HG03571 (cell line): Measurements from ENCODE around the gene SYDE2.

Experiments
- ATAC-seq: cut with Tn5 transposase; IDR thresholded peaks from one replicate; pipeline ENCODE4 v1.9.1; 2021; ENCODE audit not compliant: unreplicated experiment

The SYDE2 gene

GRCh38 chr1:85133565-85134159, 67.2 kb downstream of the SYDE2 start:
- no peak for ATAC-seq

- ATAC-seq: no peak
Observed at GRCh38 chr1:85132078-85132720, 68.6 kb downstream of the SYDE2 start.

- ATAC-seq: no peak
Observed at GRCh38 chr1:85128316-85128715, 72.5 kb downstream of the SYDE2 start.

- no peak for ATAC-seq
Observed at GRCh38 chr1:85125891-85126290, 74.9 kb downstream of the SYDE2 start.

- no peak for ATAC-seq
Observed at GRCh38 chr1:85124091-85124490, 76.7 kb downstream of the SYDE2 start.

GRCh38 chr1:85122169-85122568, 78.6 kb downstream of the SYDE2 start:
- ATAC-seq: no peak

- ATAC-seq: no peak
Observed at GRCh38 chr1:85121744-85122143, 79.1 kb downstream of the SYDE2 start.

GRCh38 chr1:85118751-85119150, 82.1 kb downstream of the SYDE2 start:
- ATAC-seq: no peak

GRCh38 chr1:85116856-85117255, 84.0 kb downstream of the SYDE2 start:
- no peak for ATAC-seq

GRCh38 chr1:85115933-85116332, 84.9 kb downstream of the SYDE2 start:
- no peak for ATAC-seq

GRCh38 chr1:85111695-85112094, 89.1 kb downstream of the SYDE2 start:
- ATAC-seq: no peak

GRCh38 chr1:85109475-85109874, 91.3 kb downstream of the SYDE2 start:
- peak; percentile 68 for ATAC-seq
